H1 (cell line): ENCODE results near the gene RAD18. TPM values are rescaled to one million over a fixed set of nuclear protein-coding genes. Genes with fewer than 3 reads are reported as not detected.

ENCODE experiments used
- ATF2 ChIP-seq: IDR thresholded peaks from 2 replicates; pipeline ENCODE4 v1.6.1; 2012; ENCODE audit warnings: low read length, inconsistent platforms
- BCL11A ChIP-seq, 2 experiments: IDR thresholded peaks; one replicate each; pipeline ENCODE4 v1.6.1; 2011; ENCODE audit warnings: low read depth in 2 of 2, low read length in 2 of 2, mild to moderate bottlenecking in 2 of 2
- BRCA1 ChIP-seq: IDR thresholded peaks from 2 replicates; pipeline ENCODE4 v1.6.1; 2012; ENCODE audit warnings: low read depth, low read length, improper control_type of control experiment
- CHD2 ChIP-seq: IDR thresholded peaks from 2 replicates; pipeline ENCODE4 v1.6.1; 2012; ENCODE audit warnings: low read length, improper control_type of control experiment
- HDAC6 ChIP-seq: IDR thresholded peaks from one replicate; pipeline ENCODE4 v1.7.1; 2012; ENCODE audit warnings: low read depth, mild to moderate bottlenecking, inconsistent platforms, low read length, moderate library complexity
- TCF12 ChIP-seq: IDR thresholded peaks from 2 replicates; pipeline ENCODE4 v1.6.1; 2011; ENCODE audit warnings: low read depth, mild to moderate bottlenecking, low read length
- polyA plus RNA-seq, 7 experiments: library from polyadenylated mRNA; depleted of rRNA in 3 of 7; stranded (reverse) in 5 of 7; unstranded in 2 of 7; fragments of >200 nt in 5 of 7; fragments of 200-250 nt in 2 of 7; gene quantifications; 1 replicate in 5 of 7; 2 replicates in 1 of 7; 4 replicates in 1 of 7; pipeline versions ENCODE4 v1.2.1 to v1.2.3, GENCODE V29; 2011 to 2013; ENCODE audit warnings: missing spikeins in 2 of 7, mixed read lengths in 2 of 7
- total RNA-seq: library from RNA; stranded (reverse); fragmentation: NEBNext Ultra II Directional; extraction: Animal tissue kit (Norgen Biotek cat#: 25700); gene quantifications from 2 replicates; pipeline ENCODE4 v1.2.1, GENCODE V29; 2021

Gene RAD18
- total and polyA plus RNA-seq, 2 of the 8 experiments (the other 6 are each of a cell fraction or from before 2014, with no cell fraction given) = 13.0 to 23.2 TPM

GRCh38 chr3:8963137-8963853, at the start of gene RAD18 (continued):
- no peak for TF ChIP-seq ATF2
- TF ChIP-seq BCL11A (IDR thresholded peaks at IDR 0.05; ENCODE audit: low read depth in 2 of 2, low read length in 2 of 2) = no peak
- no peak for TF ChIP-seq HDAC6
- TF ChIP-seq TCF12 = no peak
- TF ChIP-seq CHD2 = no peak
- no peak for TF ChIP-seq BRCA1
- TF ChIP-seq, all 59 proteins: peak for 24
